ENCODE measurements around the gene RASGRP4. TPM values are rescaled to one million over a fixed set of nuclear protein-coding genes. Genes with fewer than 3 reads are reported as not detected.

Gene RASGRP4
- total RNA-seq, 1 experiment from 2014 or later = not detected

DNA sequence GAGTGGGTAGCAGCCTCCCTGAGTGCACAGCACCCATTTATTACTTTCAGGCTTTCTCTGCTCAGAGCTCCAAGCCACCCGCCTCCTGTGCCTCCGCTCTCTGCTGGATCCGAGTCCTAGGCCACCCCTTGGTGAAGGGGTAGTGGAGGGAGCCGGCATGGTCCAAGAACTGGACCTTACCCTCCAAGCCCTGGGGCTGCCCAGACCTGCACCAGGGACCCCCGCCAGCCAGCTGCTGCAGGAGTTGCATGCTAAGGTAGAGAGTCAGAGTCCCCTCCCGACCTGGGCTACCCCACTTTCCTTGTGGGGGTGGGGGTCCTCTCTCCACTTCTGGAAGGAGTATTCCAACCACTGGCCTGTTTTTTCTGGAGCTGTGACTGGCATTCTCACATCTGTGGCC lies 21.2 kb downstream of the RASGRP4 start:
- BruUV-seq (replicated peaks) = no TSS peak
- H3K27ac ChIP-seq (ENCODE audit: low read depth, low read length, poor library complexity, severe bottlenecking) = no peak overlapping the region
- TF ChIP-seq EZH2 (IDR thresholded peaks at IDR 0.05; ENCODE audit: borderline replicate concordance, low read depth, low read length, poor library complexity, severe bottlenecking) = no peak
- TF ChIP-seq, protein P1, sequence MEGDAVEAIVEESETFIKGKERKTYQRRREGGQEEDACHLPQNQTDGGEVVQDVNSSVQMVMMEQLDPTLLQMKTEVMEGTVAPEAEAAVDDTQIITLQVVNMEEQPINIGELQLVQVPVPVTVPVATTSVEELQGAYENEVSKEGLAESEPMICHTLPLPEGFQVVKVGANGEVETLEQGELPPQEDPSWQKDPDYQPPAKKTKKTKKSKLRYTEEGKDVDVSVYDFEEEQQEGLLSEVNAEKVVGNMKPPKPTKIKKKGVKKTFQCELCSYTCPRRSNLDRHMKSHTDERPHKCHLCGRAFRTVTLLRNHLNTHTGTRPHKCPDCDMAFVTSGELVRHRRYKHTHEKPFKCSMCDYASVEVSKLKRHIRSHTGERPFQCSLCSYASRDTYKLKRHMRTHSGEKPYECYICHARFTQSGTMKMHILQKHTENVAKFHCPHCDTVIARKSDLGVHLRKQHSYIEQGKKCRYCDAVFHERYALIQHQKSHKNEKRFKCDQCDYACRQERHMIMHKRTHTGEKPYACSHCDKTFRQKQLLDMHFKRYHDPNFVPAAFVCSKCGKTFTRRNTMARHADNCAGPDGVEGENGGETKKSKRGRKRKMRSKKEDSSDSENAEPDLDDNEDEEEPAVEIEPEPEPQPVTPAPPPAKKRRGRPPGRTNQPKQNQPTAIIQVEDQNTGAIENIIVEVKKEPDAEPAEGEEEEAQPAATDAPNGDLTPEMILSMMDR (conservative IDR thresholded peaks at IDR 0.05; ENCODE audit: low read depth, low read length) = no peak
- H3K4me1 ChIP-seq (ENCODE audit: insufficient read depth, low read length, poor library complexity, severe bottlenecking) = no peaks in the 10 kb centered on the region
- H3K4me3 ChIP-seq (ENCODE audit: low read depth, low read length, poor library complexity, severe bottlenecking) = no peak overlapping the region
- no peaks in the 10 kb centered on the region for H3K27me3 ChIP-seq (replicated peaks; ENCODE audit: insufficient read depth, low read depth, low read length, poor library complexity)
- no peaks in the 10 kb centered on the region for H3K9me3 ChIP-seq (ENCODE audit: low read depth, low read length, poor library complexity, severe bottlenecking)
- CTCF ChIA-PET = no interaction called here
- no peak for DNase-seq (ENCODE audit: low spot score)
- POLR2A ChIA-PET (ENCODE audit: low non-redundant PET) = no interaction called here
- no peaks in the 10 kb centered on the region for H3K36me3 ChIP-seq (ENCODE audit: insufficient read depth, low read length, poor library complexity, severe bottlenecking)
- intact Hi-C loops (cut with micrococcal nuclease; ENCODE audit: unreplicated experiment) = loop anchor here (10.0 kb wide), 1 partner anchor 170 kb away; no protein-coding TSS in a partner anchor

DNA sequence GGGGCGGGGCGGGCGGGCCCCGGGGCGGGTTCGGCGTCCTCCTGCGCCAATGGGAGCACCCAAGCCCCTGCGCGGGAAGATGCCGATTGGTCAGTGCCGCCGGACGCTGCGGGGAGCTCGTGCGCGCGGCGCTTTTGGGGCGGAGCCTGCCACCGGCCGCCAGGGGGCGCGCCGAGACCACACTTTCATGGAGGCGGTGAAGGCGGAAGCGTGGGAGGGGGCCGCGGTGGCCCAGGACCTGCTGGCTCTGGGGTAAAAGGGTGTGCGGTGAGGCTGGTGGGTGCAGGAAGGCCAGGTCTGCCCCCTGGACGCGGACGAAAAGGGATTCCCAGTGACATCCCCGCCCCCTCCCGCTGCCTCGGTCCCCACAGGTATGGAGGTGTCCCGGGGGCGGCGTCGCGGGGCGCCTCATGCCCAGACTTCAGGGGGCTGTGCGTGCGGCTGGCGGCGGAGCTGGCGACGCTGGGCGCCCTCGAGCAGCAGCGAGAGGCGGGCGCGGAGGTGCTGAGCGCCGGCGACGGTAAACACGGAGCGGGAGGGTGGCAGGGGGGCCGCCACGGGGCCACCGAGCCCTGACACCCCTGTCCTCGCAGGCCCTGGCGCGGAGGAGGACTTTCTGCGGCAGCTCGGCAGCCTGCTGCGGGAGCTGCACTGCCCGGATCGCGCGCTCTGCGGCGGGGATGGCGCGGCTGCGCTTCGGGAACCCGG lies 22.9 kb downstream of the RASGRP4 start, which contains the start of gene FAM98C:
Gene FAM98C, plus strand, starts transcription at position 127 of the 708 bp plus-strand sequence. Its CDS starts 61 bp downstream, at position 188.
- POLR2A ChIA-PET (ENCODE audit: low non-redundant PET) = no interaction called here
- intact Hi-C loops (cut with micrococcal nuclease; ENCODE audit: unreplicated experiment) = loop anchor here (2.0 to 10.0 kb wide), 3 partner anchors 168 to 528 kb away; partner anchors contain the start of genes MRPS12 and SARS2
- Histone ChIP-seq H3K4me3 (ENCODE audit: low read depth, low read length, poor library complexity, severe bottlenecking) (peak within 1 kb of the TSS; percentile 87), H3K27ac (ENCODE audit: low read depth, low read length, poor library complexity, severe bottlenecking) (peak within 1 kb of the TSS; percentile 70), H3K36me3 (ENCODE audit: insufficient read depth, low read length, poor library complexity, severe bottlenecking) (no peaks in the 10 kb centered on the region), H3K9me3 (ENCODE audit: low read depth, low read length, poor library complexity, severe bottlenecking) (no peaks in the 10 kb centered on the region), H3K27me3 (replicated peaks; ENCODE audit: insufficient read depth, low read depth, low read length, poor library complexity) (no peaks in the 10 kb centered on the region), H3K4me1 (ENCODE audit: insufficient read depth, low read length, poor library complexity, severe bottlenecking) (no peaks in the 10 kb centered on the region)
- peak; percentile 98 for DNase-seq (ENCODE audit: low spot score)
- no TSS peak for BruUV-seq (replicated peaks)
- TF ChIP-seq, protein P1 (conservative IDR thresholded peaks at IDR 0.05; ENCODE audit: low read depth, low read length) = peak; percentile 93
- TF ChIP-seq EZH2 (IDR thresholded peaks at IDR 0.05; ENCODE audit: borderline replicate concordance, low read depth, low read length, poor library complexity, severe bottlenecking) = no peak
- CTCF ChIA-PET = interaction anchor here (0.5 to 1.6 kb wide), 19 partner anchors 8 to 1529 kb away, joined by 3 to 14 read pairs (median 4); partner anchors contain the start of genes ACTN4, ECH1, GGN and NFKBIB

DNA sequence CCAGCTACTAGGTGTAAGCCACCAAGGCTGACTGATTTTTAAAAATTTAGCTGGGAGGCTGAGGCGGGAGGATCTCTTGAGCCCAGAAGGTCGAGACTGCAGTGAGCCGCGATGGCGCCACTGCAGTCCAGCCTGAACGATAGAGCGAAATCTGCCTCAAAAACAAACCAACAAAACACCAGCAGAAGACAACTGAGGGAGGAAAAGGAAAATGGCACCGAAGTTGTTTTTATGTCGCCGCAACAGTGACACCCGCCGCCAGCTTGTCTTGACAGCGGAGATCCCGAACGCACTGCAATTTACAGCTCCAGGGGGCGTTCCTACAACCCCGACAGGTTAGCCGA lies 23.4 kb downstream of the RASGRP4 start:
- TF ChIP-seq, protein P1 (conservative IDR thresholded peaks at IDR 0.05; ENCODE audit: low read depth, low read length) = no peak
- TF ChIP-seq EZH2 (IDR thresholded peaks at IDR 0.05; ENCODE audit: borderline replicate concordance, low read depth, low read length, poor library complexity, severe bottlenecking) = no peak
- BruUV-seq (replicated peaks) = no TSS peak
- no peak for DNase-seq (ENCODE audit: low spot score)
- H3K9me3 ChIP-seq (ENCODE audit: low read depth, low read length, poor library complexity, severe bottlenecking) = no peaks in the 10 kb centered on the region
- no peak overlapping the region for H3K27ac ChIP-seq (ENCODE audit: low read depth, low read length, poor library complexity, severe bottlenecking)
- ChIA-PET POLR2A (ENCODE audit: low non-redundant PET) (no interaction called here), CTCF (interaction anchor here (0.5 to 1.6 kb wide), 19 partner anchors 9 to 1529 kb away, joined by 3 to 14 read pairs (median 4); partner anchors contain the start of genes ACTN4, ECH1, GGN and NFKBIB)
- no peaks in the 10 kb centered on the region for H3K27me3 ChIP-seq (replicated peaks; ENCODE audit: insufficient read depth, low read depth, low read length, poor library complexity)
- H3K4me1 ChIP-seq (ENCODE audit: insufficient read depth, low read length, poor library complexity, severe bottlenecking) = no peaks in the 10 kb centered on the region
- intact Hi-C loops (cut with micrococcal nuclease; ENCODE audit: unreplicated experiment) = loop anchor here (2.0 to 10.0 kb wide), 3 partner anchors 168 to 528 kb away; partner anchors contain the start of genes MRPS12 and SARS2
- H3K4me3 ChIP-seq (ENCODE audit: low read depth, low read length, poor library complexity, severe bottlenecking) = peak overlapping the region; percentile 87
- H3K36me3 ChIP-seq (ENCODE audit: insufficient read depth, low read length, poor library complexity, severe bottlenecking) = no peaks in the 10 kb centered on the region

Measured in A673 (cell line).